Prostate gland (tissue), 2 donors: ENCODE measurements around the gene COMMD8.

Experiments used
- POLR2A ChIP-seq: fragments of 450-650 bp; IDR thresholded peaks from one replicate; pipeline ENCODE4 v1.6.1; 2016; ENCODE audit warnings: antibody characterized with exemption, mild to moderate bottlenecking
- TF ChIP-seq, protein P1 (sequence below), 4 experiments: fragments of 200-600 bp in 2 of 4; fragments of 450-650 bp in 2 of 4; sonication (generic) in 2 of 4; IDR thresholded peaks; 1 replicate in 3 of 4; 2 replicates in 1 of 4; pipeline ENCODE4 v1.5.1; 2016 to 2019; ENCODE audit warnings: antibody characterized with exemption in 4 of 4, mild to moderate bottlenecking in 2 of 4, moderate library complexity in 2 of 4

- TF ChIP-seq POLR2A, result no peak
- TF ChIP-seq, protein P1, sequence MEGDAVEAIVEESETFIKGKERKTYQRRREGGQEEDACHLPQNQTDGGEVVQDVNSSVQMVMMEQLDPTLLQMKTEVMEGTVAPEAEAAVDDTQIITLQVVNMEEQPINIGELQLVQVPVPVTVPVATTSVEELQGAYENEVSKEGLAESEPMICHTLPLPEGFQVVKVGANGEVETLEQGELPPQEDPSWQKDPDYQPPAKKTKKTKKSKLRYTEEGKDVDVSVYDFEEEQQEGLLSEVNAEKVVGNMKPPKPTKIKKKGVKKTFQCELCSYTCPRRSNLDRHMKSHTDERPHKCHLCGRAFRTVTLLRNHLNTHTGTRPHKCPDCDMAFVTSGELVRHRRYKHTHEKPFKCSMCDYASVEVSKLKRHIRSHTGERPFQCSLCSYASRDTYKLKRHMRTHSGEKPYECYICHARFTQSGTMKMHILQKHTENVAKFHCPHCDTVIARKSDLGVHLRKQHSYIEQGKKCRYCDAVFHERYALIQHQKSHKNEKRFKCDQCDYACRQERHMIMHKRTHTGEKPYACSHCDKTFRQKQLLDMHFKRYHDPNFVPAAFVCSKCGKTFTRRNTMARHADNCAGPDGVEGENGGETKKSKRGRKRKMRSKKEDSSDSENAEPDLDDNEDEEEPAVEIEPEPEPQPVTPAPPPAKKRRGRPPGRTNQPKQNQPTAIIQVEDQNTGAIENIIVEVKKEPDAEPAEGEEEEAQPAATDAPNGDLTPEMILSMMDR (IDR thresholded peaks at IDR 0.05), result no peak
Measured at GRCh38 chr4:47471064-47471463, 7.6 kb upstream of the COMMD8 start.
